Trophoblast cell (in vitro differentiated cells and primary cell): Measurements from ENCODE around the gene LMO2. TPM values are rescaled to one million over a fixed set of nuclear protein-coding genes. Genes with fewer than 3 reads are reported as not detected.

Experiments used
- DNase-seq, 2 donors: peaks; one replicate each; pipeline ENCODE4 v3.0.0-alpha.2; 2016
- H2AFZ ChIP-seq: 2 replicates; pipeline ENCODE4 v1.6.1; 2013; ENCODE audit warnings: low read length, moderate library complexity, mild to moderate bottlenecking; ENCODE audit not compliant: insufficient read depth, poor library complexity
- H2AK5ac ChIP-seq: 2 replicates; pipeline ENCODE4 v1.6.1; 2013; ENCODE audit warnings: mild to moderate bottlenecking, low read length
- H2BK120ac ChIP-seq: 2 replicates; pipeline ENCODE4 v1.6.1; 2013; ENCODE audit warnings: low read length, mild to moderate bottlenecking, moderate library complexity; ENCODE audit not compliant: insufficient read depth, poor library complexity
- H2BK12ac ChIP-seq: 2 replicates; pipeline ENCODE4 v1.6.1; 2013; ENCODE audit warnings: mild to moderate bottlenecking, low read length, moderate library complexity
- H2BK5ac ChIP-seq: 2 replicates; pipeline ENCODE4 v1.6.1; 2013; ENCODE audit warnings: low read length, low read depth, moderate library complexity, mild to moderate bottlenecking; ENCODE audit not compliant: poor library complexity
- H3K14ac ChIP-seq: 2 replicates; pipeline ENCODE4 v1.6.1; 2013; ENCODE audit warnings: mild to moderate bottlenecking, low read length
- H3K18ac ChIP-seq: 2 replicates; pipeline ENCODE4 v1.6.1; 2013; ENCODE audit warnings: mild to moderate bottlenecking, low read length
- H3K23ac ChIP-seq: 2 replicates; pipeline ENCODE4 v1.6.1; 2013; ENCODE audit warnings: low read length
- H3K27ac ChIP-seq: 2 replicates; pipeline ENCODE4 v1.5.1; 2013; ENCODE audit warnings: low read depth, mild to moderate bottlenecking, inconsistent platforms, low read length, moderate library complexity
- H3K27me3 ChIP-seq: 2 replicates; pipeline ENCODE4 v1.6.1; 2013; ENCODE audit warnings: inconsistent platforms, mild to moderate bottlenecking, low read length, moderate library complexity; ENCODE audit not compliant: insufficient read depth
- H3K36me3 ChIP-seq, 2 experiments: 1 replicate in 1 of 2; 2 replicates in 1 of 2; pipeline ENCODE4 v1.6.1; 2013; ENCODE audit warnings: low read length in 2 of 2, mild to moderate bottlenecking in 2 of 2, moderate library complexity in 1 of 2; ENCODE audit not compliant: insufficient read depth in 2 of 2, control insufficient read depth in 1 of 2
- H3K4ac ChIP-seq: 2 replicates; pipeline ENCODE4 v1.6.1; 2013; ENCODE audit warnings: low read depth, mild to moderate bottlenecking, low read length, moderate library complexity
- H3K4me1 ChIP-seq, 2 experiments: 1 replicate in 1 of 2; 2 replicates in 1 of 2; pipeline ENCODE4 v1.6.1; 2013; ENCODE audit warnings: low read length in 2 of 2, mild to moderate bottlenecking in 2 of 2, moderate library complexity in 1 of 2; ENCODE audit not compliant: insufficient read depth in 2 of 2, control insufficient read depth in 1 of 2
- H3K4me2 ChIP-seq: 2 replicates; pipeline ENCODE4 v1.6.1; 2013; ENCODE audit warnings: inconsistent platforms, mild to moderate bottlenecking, low read length, moderate library complexity
- H3K4me3 ChIP-seq: 2 replicates; pipeline ENCODE4 v1.5.1; 2013; ENCODE audit warnings: mild to moderate bottlenecking, low read depth, low read length, inconsistent platforms
- H3K79me1 ChIP-seq: one replicate; pipeline ENCODE4 v1.6.1; 2013; ENCODE audit warnings: low read length
- H3K79me2 ChIP-seq: 2 replicates; pipeline ENCODE4 v1.6.1; 2013; ENCODE audit warnings: low read length, mild to moderate bottlenecking; ENCODE audit not compliant: control insufficient read depth, insufficient read depth, poor library complexity
- H3K9ac ChIP-seq: 2 replicates; pipeline ENCODE4 v1.6.1; 2013; ENCODE audit warnings: mild to moderate bottlenecking, low read length
- H3K9me3 ChIP-seq: 2 replicates; pipeline ENCODE4 v1.6.1; 2013; ENCODE audit warnings: low read depth, mild to moderate bottlenecking, control low read depth, inconsistent platforms, low read length; ENCODE audit not compliant: insufficient read depth
- H4K12ac ChIP-seq: 2 replicates; pipeline ENCODE4 v1.6.1; 2013; ENCODE audit warnings: low read depth, mild to moderate bottlenecking, low read length, moderate library complexity
- H4K8ac ChIP-seq: 2 replicates; pipeline ENCODE4 v1.6.1; 2013; ENCODE audit warnings: low read depth, mild to moderate bottlenecking, low read length, moderate library complexity
- H4K91ac ChIP-seq: one replicate; pipeline ENCODE4 v1.6.1; 2013; ENCODE audit warnings: low read depth, mild to moderate bottlenecking, low read length, moderate library complexity
- WGBS: extraction: QIAGEN DNeasy Blood & Tissue Kit; methylation state at CpG from one replicate; pipeline ENCODE4 v1.1.7; 2013; ENCODE audit warnings: missing lambda C conversion rate; ENCODE audit not compliant: insufficient read length, insufficient coverage; ENCODE audit errors: extremely low coverage; 5-methylcytosine and 5-hydroxymethylcytosine counted together
- polyA plus RNA-seq: library from polyadenylated mRNA; stranded (reverse); fragments of 200-250 nt; gene quantifications from 2 replicates; pipeline ENCODE4 v1.2.3, GENCODE V29; 2013

LMO2 gene
- polyA plus RNA-seq, result 19.6 and 19.9 TPM in 2 replicates

GRCh38 chr11:33891714-33892327 lies at the start of gene LMO2:
Gene LMO2, minus strand, starts transcription at chr11:33892076. Its CDS starts 22,360 bp downstream, at chr11:33869716.
- no peak within 1 kb of the TSS for H4K12ac ChIP-seq
- no peak within 1 kb of the TSS for H3K4me2 ChIP-seq
- no peak within 1 kb of the TSS for H2BK120ac ChIP-seq
- no peaks in the 10 kb centered on the region for H3K27me3 ChIP-seq
- H3K14ac ChIP-seq, result no peak within 1 kb of the TSS
- H3K23ac ChIP-seq, result no peak within 1 kb of the TSS
- no peak within 1 kb of the TSS for H4K91ac ChIP-seq
- H2AFZ ChIP-seq, result no peak within 1 kb of the TSS
- H3K4me1 ChIP-seq, result peaks cover 0 to 2% of the 10 kb centered on the region in 2 experiments
- H3K9me3 ChIP-seq, result peaks cover 3% of the 10 kb centered on the region
- H3K4me3 ChIP-seq, result no peak within 1 kb of the TSS
- no CpG with 5 or more reads among the region's 9 CpGs for WGBS
- no peaks in the 10 kb centered on the region for H3K36me3 ChIP-seq
- H2AK5ac ChIP-seq, result no peak within 1 kb of the TSS
- no peak within 1 kb of the TSS for H3K27ac ChIP-seq
- no peaks in the 10 kb centered on the region for H3K79me1 ChIP-seq
- H3K18ac ChIP-seq, result no peak within 1 kb of the TSS
- no peaks in the 10 kb centered on the region for H3K79me2 ChIP-seq
- no peak within 1 kb of the TSS for H4K8ac ChIP-seq
- no peak within 1 kb of the TSS for H3K4ac ChIP-seq
- H2BK5ac ChIP-seq, result no peak within 1 kb of the TSS
- DNase-seq, result no peak
- no peak within 1 kb of the TSS for H3K9ac ChIP-seq
- no peak within 1 kb of the TSS for H2BK12ac ChIP-seq

DNA sequence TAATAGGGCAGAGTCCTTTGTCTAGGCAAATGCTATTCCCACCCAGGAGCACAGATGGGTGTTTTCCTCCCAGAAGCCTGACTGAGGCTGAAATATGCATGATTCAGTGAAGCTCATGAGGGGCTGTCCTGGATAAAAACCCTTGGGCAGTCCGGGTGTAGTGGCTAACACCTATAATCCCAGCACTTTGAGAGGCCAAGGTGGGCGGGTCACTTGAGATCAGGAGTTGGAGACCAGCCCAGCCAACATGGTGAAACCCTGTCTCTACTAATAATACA lies 48.6 kb upstream of the LMO2 start:
- H3K9me3 ChIP-seq, result no peaks in the 10 kb centered on the region

DNA sequence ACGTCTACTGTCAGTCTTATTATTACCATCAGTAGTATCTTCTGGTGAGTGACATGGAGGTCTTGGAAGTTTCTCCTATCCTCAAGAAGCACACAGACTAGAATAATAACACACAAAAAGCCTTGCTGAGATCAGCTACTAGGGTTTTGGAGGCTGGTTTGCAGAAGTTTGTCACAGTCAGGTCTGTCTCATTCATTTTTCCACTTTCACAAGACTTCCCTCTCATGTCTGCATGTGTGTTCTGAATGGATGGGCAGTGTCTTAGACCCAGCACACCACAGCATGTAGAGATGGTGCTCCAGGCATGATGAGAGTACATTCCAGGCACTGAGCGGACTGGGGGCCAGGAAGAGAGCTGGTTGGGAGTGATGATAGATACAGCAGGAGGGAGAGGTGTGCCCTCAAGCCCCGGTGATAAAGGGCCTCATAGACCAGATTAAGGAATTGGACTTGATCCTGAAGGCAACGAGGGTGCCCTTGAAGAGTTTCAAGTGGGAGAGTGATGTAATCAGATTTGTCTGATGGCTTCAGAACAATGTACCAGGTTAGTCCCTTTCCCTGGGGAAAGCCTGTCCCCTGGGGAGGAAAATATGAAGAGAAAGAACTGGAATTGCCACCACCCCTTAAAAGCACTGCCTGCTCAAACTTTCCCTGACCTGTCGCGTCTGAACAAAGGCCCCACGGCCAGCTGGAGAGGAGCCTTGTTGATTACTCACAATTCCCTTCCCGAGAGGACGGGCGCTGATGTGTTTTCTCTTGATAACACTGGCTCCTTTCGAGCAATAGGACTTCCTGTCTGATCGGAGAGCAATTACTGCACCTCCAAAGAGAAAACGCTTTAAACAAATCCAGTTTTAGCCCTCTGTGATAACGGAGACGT lies 45.1 kb upstream of the LMO2 start:
- no CpG with 5 or more reads among the region's 15 CpGs for WGBS
- Histone ChIP-seq H2BK120ac (no peak overlapping the region), H3K4ac (no peak overlapping the region), H3K27me3 (no peaks in the 10 kb centered on the region), H3K4me2 (no peak overlapping the region), H3K4me1 (peaks cover 0 to 3% of the 10 kb centered on the region in 2 experiments), H4K12ac (no peak overlapping the region), H3K36me3 (peaks cover 0 to 2% of the 10 kb centered on the region in 2 experiments), H3K79me1 (no peaks in the 10 kb centered on the region), H3K27ac (no peak overlapping the region), H4K8ac (no peak overlapping the region), H3K18ac (no peak overlapping the region), H3K79me2 (no peaks in the 10 kb centered on the region), H2BK12ac (no peak overlapping the region), H4K91ac (no peak overlapping the region), H2BK5ac (no peak overlapping the region), H3K9ac (no peak overlapping the region), H2AK5ac (no peak overlapping the region), H3K14ac (no peak overlapping the region), H3K4me3 (no peak overlapping the region), H3K9me3 (no peaks in the 10 kb centered on the region), H2AFZ (no peak overlapping the region), H3K23ac (no peak overlapping the region)
- no peak for DNase-seq

More for the DNA sequence above, 48.6 kb upstream of the LMO2 start:
- Histone ChIP-seq H3K18ac (no peak overlapping the region), H3K9ac (no peak overlapping the region), H2AK5ac (no peak overlapping the region), H3K14ac (no peak overlapping the region), H4K12ac (no peak overlapping the region), H3K4me2 (no peak overlapping the region), H3K79me2 (no peaks in the 10 kb centered on the region), H3K23ac (no peak overlapping the region), H2BK12ac (no peak overlapping the region), H4K8ac (no peak overlapping the region), H3K4me3 (no peak overlapping the region), H2BK5ac (no peak overlapping the region), H3K36me3 (no peaks in the 10 kb centered on the region), H3K79me1 (no peaks in the 10 kb centered on the region), H3K27me3 (no peaks in the 10 kb centered on the region), H4K91ac (no peak overlapping the region), H3K4ac (no peak overlapping the region), H3K4me1 (peaks cover 0 to 3% of the 10 kb centered on the region in 2 experiments), H2BK120ac (no peak overlapping the region), H2AFZ (no peak overlapping the region), H3K27ac (no peak overlapping the region)
- no peak for DNase-seq
- no CpG with 5 or more reads among the region's 2 CpGs for WGBS

DNA sequence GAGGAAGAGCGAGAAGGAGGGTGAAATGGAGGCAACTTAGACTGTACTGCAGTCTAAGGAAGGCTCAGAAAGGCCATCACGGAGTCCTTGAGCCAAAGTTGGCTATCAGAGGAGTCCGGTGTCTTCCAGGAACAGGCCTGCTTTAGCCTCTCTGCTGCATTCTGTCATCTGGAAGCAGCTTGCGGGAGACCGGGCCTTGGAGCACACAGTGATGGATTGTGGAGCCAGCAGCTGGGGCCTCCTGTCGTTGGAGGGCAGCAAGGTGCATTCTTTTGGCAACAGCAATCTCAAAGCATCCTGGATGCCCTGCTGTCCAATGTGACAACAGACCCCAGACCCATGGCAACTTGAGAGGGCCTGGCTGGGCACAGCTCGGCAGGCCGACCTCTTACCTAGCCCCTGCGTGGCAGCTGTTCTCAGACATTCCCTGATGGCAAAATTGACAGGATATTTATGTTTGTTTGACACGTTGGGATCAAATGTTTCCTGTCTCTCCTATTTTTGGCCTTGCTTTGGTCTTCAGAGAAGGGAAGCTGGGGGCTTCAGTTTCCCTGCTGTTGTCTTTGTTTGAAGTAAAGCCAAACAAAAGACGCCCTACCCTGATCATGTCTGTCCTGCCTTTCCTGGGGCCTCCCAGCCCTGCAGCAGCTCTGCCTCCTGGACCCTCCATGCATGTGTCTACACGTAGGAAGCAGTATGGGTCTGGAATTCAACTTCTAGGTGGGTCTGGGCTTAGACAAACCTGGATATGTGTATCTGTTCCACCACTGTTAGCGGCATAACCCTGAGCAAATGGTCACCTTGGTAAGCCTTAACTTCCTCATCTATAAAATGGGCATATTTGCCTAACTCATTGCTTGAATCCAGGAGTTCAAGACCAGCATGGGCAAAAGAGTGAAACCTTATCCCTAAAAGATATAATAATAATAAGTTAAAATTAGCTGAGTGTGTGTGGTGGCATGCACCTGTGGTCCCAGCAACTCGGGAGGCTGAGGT lies 43.9 kb upstream of the LMO2 start:
- Histone ChIP-seq H3K9ac (no peak overlapping the region), H3K14ac (no peak overlapping the region), H3K27ac (no peak overlapping the region), H2BK120ac (no peak overlapping the region), H2AK5ac (no peak overlapping the region), H3K79me1 (no peaks in the 10 kb centered on the region), H2BK5ac (no peak overlapping the region), H4K91ac (no peak overlapping the region), H3K79me2 (no peaks in the 10 kb centered on the region), H3K36me3 (peaks cover 0 to 2% of the 10 kb centered on the region in 2 experiments), H3K4ac (no peak overlapping the region), H3K27me3 (no peaks in the 10 kb centered on the region), H3K18ac (no peak overlapping the region), H3K4me2 (no peak overlapping the region), H3K4me1 (peaks cover 0 to 3% of the 10 kb centered on the region in 2 experiments), H3K9me3 (no peaks in the 10 kb centered on the region), H3K23ac (no peak overlapping the region), H4K12ac (no peak overlapping the region), H2AFZ (no peak overlapping the region), H3K4me3 (no peak overlapping the region), H4K8ac (no peak overlapping the region), H2BK12ac (no peak overlapping the region)
- WGBS, result no CpG with 5 or more reads among the region's 14 CpGs
- no peak for DNase-seq
